K562 (cell line): ENCODE results near the gene PCSK5. TPM values are rescaled to one million over a fixed set of nuclear protein-coding genes. Genes with fewer than 3 reads are reported as not detected.

Experiments
- ATAC-seq: fragments of 200-7000 bp; cut with Tn5 transposase; 3 replicates; pipeline ENCODE4 v1.9.1; 2020; ENCODE audit warnings: moderate library complexity
- BruUV-seq: library from RNA; stranded (reverse); fragments of 400-500 nt; replicated peaks from 2 replicates; lab custom pipeline; 2021; lab: Mats Ljungman, UMichigan
- CTCF ChIA-PET: fragments of 300-600 bp; formaldehyde crosslinking; extraction: SDS; loops from one replicate; lab custom pipeline; 2021; ENCODE audit warnings: low intra/inter-chr PET ratio; lab: Yijun Ruan, JAX
- POLR2A ChIA-PET: fragments of 300-600, 350-650 bp; sonication (Branson Sonifier 250); formaldehyde crosslinking; extraction: SDS; loops from one replicate; lab custom pipeline; 2021; ENCODE audit warnings: antibody characterized with exemption, inconsistent platforms; lab: Yijun Ruan, JAX
- DNase-seq, 4 experiments: peaks; one replicate each; pipeline versions ENCODE4 v3.0.0 to v3.0.0-alpha.2; 2011 to 2018; ENCODE audit warnings: low spot score in 3 of 4, mixed read lengths in 3 of 4; ENCODE audit errors: extremely low read depth in 1 of 4
- FAIRE-seq: peaks from 2 replicates; lab custom pipeline; 2011; peaks lifted over from hg19 to GRCh38; lab: Jason Lieb, UNC
- H2AFZ ChIP-seq: 2 replicates; pipeline ENCODE4 v1.6.0; 2011; ENCODE audit warnings: low read depth, low read length, control low read depth, inconsistent platforms
- H3K27ac ChIP-seq: fragments of 200-600 bp; 3 replicates; pipeline ENCODE4 v1.8.0; 2011; ENCODE audit warnings: low read depth, mild to moderate bottlenecking, control low read depth, inconsistent platforms, low read length, moderate library complexity, mixed read lengths; ENCODE audit errors: extremely low read depth
- H3K27me3 ChIP-seq, 2 experiments: fragments of 300-600 bp in 1 of 2; 2 replicates in 1 of 2; 3 replicates in 1 of 2; pipeline versions ENCODE4 v1.6.0 to v1.8.0; 2011; ENCODE audit warnings: inconsistent platforms in 2 of 2, low read length in 2 of 2, mild to moderate bottlenecking in 1 of 2, mixed read lengths in 1 of 2, moderate library complexity in 1 of 2; ENCODE audit not compliant: control insufficient read depth in 2 of 2, insufficient read depth in 2 of 2
- H3K36me3 ChIP-seq: fragments of 300-600 bp; 3 replicates; pipeline ENCODE4 v1.8.0; 2011; ENCODE audit warnings: mild to moderate bottlenecking, low read length, inconsistent platforms; ENCODE audit not compliant: control insufficient read depth, insufficient read depth
- H3K4me1 ChIP-seq, 2 experiments: fragments of 200-600 bp in 1 of 2; replicated peaks in 1 of 2; 2 replicates in 1 of 2; 3 replicates in 1 of 2; pipeline versions ENCODE4 v1.5.1 to v1.8.0; 2011; ENCODE audit warnings: inconsistent platforms in 2 of 2, low read length in 2 of 2, mild to moderate bottlenecking in 1 of 2, mixed read lengths in 1 of 2, moderate library complexity in 1 of 2; ENCODE audit not compliant: control insufficient read depth in 2 of 2, insufficient read depth in 2 of 2
- H3K4me2 ChIP-seq: 2 replicates; pipeline ENCODE4 v1.6.1; 2011; ENCODE audit warnings: low read length, control low read depth, inconsistent platforms, mixed read lengths; ENCODE audit not compliant: insufficient read depth
- H3K4me3 ChIP-seq: fragments of 200-600 bp; sonication (generic), shearing (Covaris generic); 2 replicates; pipeline ENCODE4 v1.5.1; 2016; ENCODE audit warnings: control low read depth, inconsistent platforms
- H3K79me2 ChIP-seq: fragments of 200-600 bp; 3 replicates; pipeline ENCODE4 v1.8.0; 2011; ENCODE audit warnings: low read length, inconsistent platforms; ENCODE audit not compliant: control insufficient read depth, insufficient read depth
- H3K9ac ChIP-seq, 2 experiments: 2 replicates each; pipeline versions ENCODE4 v1.6.0 to v1.6.1; 2011; ENCODE audit warnings: low read depth in 2 of 2, low read length in 2 of 2, control low read depth in 1 of 2, inconsistent platforms in 1 of 2, mild to moderate bottlenecking in 1 of 2, mixed read lengths in 1 of 2; ENCODE audit not compliant: insufficient read depth in 1 of 2
- H3K9me1 ChIP-seq: one replicate; pipeline ENCODE4 v1.6.0; 2011; ENCODE audit warnings: inconsistent platforms, mild to moderate bottlenecking, low read length, moderate library complexity; ENCODE audit not compliant: control insufficient read depth, insufficient read depth
- H3K9me3 ChIP-seq: replicated peaks from 2 replicates; pipeline ENCODE4 v1.5.1; 2011; ENCODE audit warnings: low read depth, low read length, inconsistent platforms; ENCODE audit not compliant: control insufficient read depth, insufficient read depth
- H4K20me1 ChIP-seq: replicated peaks from 2 replicates; pipeline ENCODE4 v1.6.1; 2011; ENCODE audit warnings: low read length, inconsistent platforms, mixed read lengths; ENCODE audit not compliant: control insufficient read depth, insufficient read depth
- FOXP1 ChIP-seq: sonication (generic); formaldehyde crosslinking; IDR thresholded peaks from 2 replicates; pipeline ENCODE4 v1.8.0; 2022; ENCODE audit warnings: mild to moderate bottlenecking, missing genetic modification reagents
- GTF2E2 ChIP-seq: fragments of 200-800 bp; sonication (Bioruptor generic); IDR thresholded peaks from 2 replicates; pipeline ENCODE4 v1.6.1; 2016; ENCODE audit warnings: missing genetic modification characterization, missing compliant biosample characterization
- HDAC1 ChIP-seq, 2 experiments: fragments of 450-650 bp; IDR thresholded peaks; 2 replicates each; pipeline ENCODE4 v1.6.1; 2016 to 2017; ENCODE audit warnings: inconsistent platforms in 1 of 2, mild to moderate bottlenecking in 1 of 2, moderate library complexity in 1 of 2
- HDAC2 ChIP-seq: fragments of 450-650 bp; IDR thresholded peaks from 2 replicates; pipeline ENCODE4 v1.6.1; 2016; ENCODE audit warnings: mild to moderate bottlenecking
- HDAC8 ChIP-seq: fragments of 450-650 bp; IDR thresholded peaks from 2 replicates; pipeline ENCODE4 v1.6.1; 2016; ENCODE audit warnings: mild to moderate bottlenecking, missing genetic modification characterization, moderate library complexity, missing compliant biosample characterization
- IRF2 ChIP-seq: sonication (generic); formaldehyde crosslinking; IDR thresholded peaks from 2 replicates; pipeline ENCODE4 v1.8.1; 2022; ENCODE audit warnings: mild to moderate bottlenecking, missing genetic modification reagents
- MTA3 ChIP-seq: fragments of 450-650 bp; formaldehyde crosslinking; IDR thresholded peaks from 2 replicates; pipeline ENCODE4 v1.6.1; 2017; ENCODE audit warnings: mild to moderate bottlenecking, borderline replicate concordance
- NFXL1 ChIP-seq: fragments of 450-650 bp; formaldehyde crosslinking; IDR thresholded peaks from 2 replicates; pipeline ENCODE4 v1.4.0; 2021; ENCODE audit warnings: mild to moderate bottlenecking
- PHB2 ChIP-seq: fragments of 450-650 bp; IDR thresholded peaks from 2 replicates; pipeline ENCODE4 v1.6.1; 2017; ENCODE audit warnings: low read depth
- PHF8 ChIP-seq: fragments of 200-600 bp; sonication (generic); IDR thresholded peaks from 2 replicates; pipeline ENCODE4 v1.6.1; 2012; ENCODE audit warnings: mixed run types, mild to moderate bottlenecking, inconsistent platforms, low read length, moderate library complexity, borderline replicate concordance
- RBFOX2 ChIP-seq: fragments of 200-400 bp; formaldehyde crosslinking; IDR thresholded peaks from 2 replicates; pipeline ENCODE4 v1.6.1; 2017; ENCODE audit warnings: low read depth, mild to moderate bottlenecking, low read length, moderate library complexity
- SMAD4 ChIP-seq: fragments of 250-450 bp; sonication (Bioruptor Pico); conservative IDR thresholded peaks from 2 replicates; pipeline ENCODE4 v1.8.0; 2021; ENCODE audit warnings: inconsistent platforms, mild to moderate bottlenecking, moderate library complexity
- SPI1 ChIP-seq: IDR thresholded peaks from 2 replicates; pipeline ENCODE4 v1.6.1; 2011; ENCODE audit warnings: low read depth, low read length, control low read depth, borderline replicate concordance
- TAF7 ChIP-seq: fragments of 450-650 bp; IDR thresholded peaks from 2 replicates; pipeline ENCODE4 v1.6.1; 2016; ENCODE audit warnings: missing genetic modification characterization, missing compliant biosample characterization
- WHSC1 ChIP-seq: IDR thresholded peaks from one replicate; pipeline ENCODE4 v1.6.1; 2012; ENCODE audit warnings: low read length, control low read depth, inconsistent platforms
- ZFP36 ChIP-seq: fragments of 150-350 bp; IDR thresholded peaks from 2 replicates; pipeline ENCODE4 v1.6.1; 2018; ENCODE audit warnings: low read length, low read depth; ENCODE audit not compliant: partially characterized antibody
- ZNF354B ChIP-seq: fragments of 250-450 bp; sonication (Bioruptor Pico); IDR thresholded peaks from 2 replicates; pipeline ENCODE4 v1.4.0; 2020
- WGBS: fragments of 100-300 bp; shearing (Covaris generic); methylation state at CpG from one replicate; pipeline ENCODE4 v1.1.6; 2016; ENCODE audit warnings: low coverage, mixed read lengths; ENCODE audit not compliant: insufficient coverage; ENCODE audit errors: missing lambda C conversion rate; 5-methylcytosine and 5-hydroxymethylcytosine counted together
- in situ Hi-C: fragments of 300-500 bp; cut with MboI; formaldehyde crosslinking; loops from 4 replicates; pipeline ENCODE4 v1.15.0; 2018; ENCODE audit warnings: inconsistent platforms, mixed read lengths
- intact Hi-C: fragments of 100-400 bp; cut with micrococcal nuclease; formaldehyde crosslinking; loops from 2 replicates; pipeline ENCODE4 v1.14.2; 2022
- polyA plus RNA-seq, 8 experiments: library from polyadenylated mRNA; depleted of rRNA in 4 of 8; stranded (reverse) in 5 of 8; unstranded in 3 of 8; fragments of >200 nt; fragmentation: Nextera tagmentation in 2 of 8; fragmentation: Illumina TruSeq in 1 of 8; extraction: Ambion mirVana in 2 of 8; extraction: Trizol in 1 of 8; gene quantifications; 2 replicates each; pipeline versions ENCODE4 v1.2.1 to v1.2.3, GENCODE V29; 2011 to 2014; ENCODE audit warnings: inconsistent platforms in 1 of 8, missing spikeins in 1 of 8
- total RNA-seq, 7 experiments: library from RNA; depleted of rRNA in 6 of 7; stranded (reverse); fragments of >200 nt in 6 of 7; fragmentation: Illumina TruSeq in 2 of 7; extraction: Trizol in 2 of 7; gene quantifications; 2 replicates each; pipeline versions ENCODE4 v1.2.1 to v1.2.3, GENCODE V29; 2011 to 2021; ENCODE audit warnings: low replicate concordance in 1 of 7
- TF ChIP-seq, protein P1 (sequence below): fragments of 250-450 bp; sonication (Bioruptor Pico); IDR thresholded peaks from 2 replicates; pipeline ENCODE4 v1.9.0; 2021; ENCODE audit warnings: mild to moderate bottlenecking
- TF ChIP-seq, protein P2 (sequence below), 3 experiments: IDR thresholded peaks in 2 of 3; conservative IDR thresholded peaks in 1 of 3; 2 replicates each; pipeline ENCODE4 v1.5.1; 2011 to 2012; ENCODE audit warnings: low read length in 3 of 3, mild to moderate bottlenecking in 3 of 3, control low read depth in 2 of 3, improper control_type of control experiment in 1 of 3, inconsistent platforms in 1 of 3, low read depth in 1 of 3, mixed read lengths in 1 of 3, moderate library complexity in 1 of 3; ENCODE audit not compliant: insufficient read depth in 2 of 3
- TF ChIP-seq, protein P3 (sequence below), 2 experiments: fragments of 450-650 bp in 1 of 2; sonication (generic) in 1 of 2; formaldehyde crosslinking in 1 of 2; IDR thresholded peaks in 1 of 2; conservative IDR thresholded peaks in 1 of 2; 2 replicates each; pipeline versions ENCODE4 v1.6.1 to v1.8.1; 2016 to 2023; ENCODE audit warnings: mild to moderate bottlenecking in 2 of 2, moderate library complexity in 2 of 2, inconsistent platforms in 1 of 2, missing genetic modification reagents in 1 of 2

Gene PCSK5
- total and polyA plus RNA-seq, 9 of the 15 experiments (the other 6 are each of a cell fraction or from before 2014, with no cell fraction given), result not detected

DNA sequence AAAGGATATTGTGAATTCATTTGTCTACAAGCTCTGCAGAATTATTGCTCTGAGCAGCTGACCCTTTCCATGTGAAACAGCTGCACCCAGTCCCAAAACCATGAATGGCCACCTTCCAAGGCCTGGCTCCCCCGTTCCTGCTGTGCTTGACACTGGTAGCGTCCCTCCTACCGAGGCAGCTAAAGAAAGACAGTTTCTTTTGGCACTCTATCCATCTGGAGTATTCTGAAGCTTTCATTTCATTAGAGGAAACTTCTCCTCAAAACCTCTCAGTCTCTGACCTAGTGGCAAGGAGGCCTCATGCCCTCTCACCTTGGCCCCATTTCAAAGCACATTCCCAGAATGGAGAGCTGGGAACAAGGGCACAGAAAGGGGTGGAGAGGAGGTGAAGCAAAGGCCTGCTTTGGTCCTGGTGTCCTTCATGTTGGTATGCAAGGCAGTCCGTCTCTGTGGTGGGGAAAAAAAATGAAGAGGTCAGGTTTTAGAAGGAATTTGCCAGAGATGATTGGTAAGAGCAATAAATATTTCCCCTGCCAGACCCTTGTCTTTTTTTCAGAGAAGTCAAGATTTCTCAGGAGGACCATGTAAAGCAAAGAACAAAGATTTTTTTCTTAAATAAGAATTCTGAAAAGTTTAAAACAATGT, 271.7 kb downstream of the PCSK5 start:
- Histone ChIP-seq H3K9me3 (no peaks in the 10 kb centered on the region), H3K27ac (no peak overlapping the region), H2AFZ (no peak overlapping the region), H3K27me3 (peaks cover 0 to 7% of the 10 kb centered on the region in 2 experiments; a peak in 1 of 5 replicates), H3K36me3 (no peaks in the 10 kb centered on the region), H4K20me1 (no peaks in the 10 kb centered on the region)
- CTCF ChIA-PET, result no interaction called here
- ATAC-seq, result no peak
- DNase-seq, result no peak
- WGBS, result 0% methylated on average over 4 of the region's 4 CpGs
- BruUV-seq, result no TSS peak
- intact Hi-C loops (no loop called here), in situ Hi-C loops (no loop called here)
- no peak for FAIRE-seq
- no peak for TF ChIP-seq ZFP36
- no peak for TF ChIP-seq HDAC1 (IDR thresholded peaks at IDR 0.05)
- no peak for TF ChIP-seq ZNF354B (CRISPR knock-in tag)
- no peak for TF ChIP-seq PHB2
- no peak for TF ChIP-seq HDAC8
- no peak for TF ChIP-seq HDAC2
- no peak for TF ChIP-seq IRF2 (CRISPR knock-in tag)
- TF ChIP-seq TAF7, result no peak
- TF ChIP-seq PHF8, result no peak
- TF ChIP-seq, protein P1, sequence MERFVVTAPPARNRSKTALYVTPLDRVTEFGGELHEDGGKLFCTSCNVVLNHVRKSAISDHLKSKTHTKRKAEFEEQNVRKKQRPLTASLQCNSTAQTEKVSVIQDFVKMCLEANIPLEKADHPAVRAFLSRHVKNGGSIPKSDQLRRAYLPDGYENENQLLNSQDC, result no peak
- TF ChIP-seq MTA3, result no peak
- no peak for TF ChIP-seq WHSC1
- TF ChIP-seq RBFOX2, result no peak
- TF ChIP-seq, protein P2, sequence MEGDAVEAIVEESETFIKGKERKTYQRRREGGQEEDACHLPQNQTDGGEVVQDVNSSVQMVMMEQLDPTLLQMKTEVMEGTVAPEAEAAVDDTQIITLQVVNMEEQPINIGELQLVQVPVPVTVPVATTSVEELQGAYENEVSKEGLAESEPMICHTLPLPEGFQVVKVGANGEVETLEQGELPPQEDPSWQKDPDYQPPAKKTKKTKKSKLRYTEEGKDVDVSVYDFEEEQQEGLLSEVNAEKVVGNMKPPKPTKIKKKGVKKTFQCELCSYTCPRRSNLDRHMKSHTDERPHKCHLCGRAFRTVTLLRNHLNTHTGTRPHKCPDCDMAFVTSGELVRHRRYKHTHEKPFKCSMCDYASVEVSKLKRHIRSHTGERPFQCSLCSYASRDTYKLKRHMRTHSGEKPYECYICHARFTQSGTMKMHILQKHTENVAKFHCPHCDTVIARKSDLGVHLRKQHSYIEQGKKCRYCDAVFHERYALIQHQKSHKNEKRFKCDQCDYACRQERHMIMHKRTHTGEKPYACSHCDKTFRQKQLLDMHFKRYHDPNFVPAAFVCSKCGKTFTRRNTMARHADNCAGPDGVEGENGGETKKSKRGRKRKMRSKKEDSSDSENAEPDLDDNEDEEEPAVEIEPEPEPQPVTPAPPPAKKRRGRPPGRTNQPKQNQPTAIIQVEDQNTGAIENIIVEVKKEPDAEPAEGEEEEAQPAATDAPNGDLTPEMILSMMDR (IDR thresholded peaks at IDR 0.05 in 2 of 3, conservative IDR thresholded peaks at IDR 0.05 in 1 of 3; ENCODE audit: insufficient read depth in 2 of 3, low read depth in 1 of 3, low read length in 3 of 3), result no peak
- TF ChIP-seq SPI1, result no peak
- no peak for TF ChIP-seq GTF2E2 (tag)
- no peak for TF ChIP-seq SMAD4
- no peak for TF ChIP-seq NFXL1
- TF ChIP-seq, protein P3, sequence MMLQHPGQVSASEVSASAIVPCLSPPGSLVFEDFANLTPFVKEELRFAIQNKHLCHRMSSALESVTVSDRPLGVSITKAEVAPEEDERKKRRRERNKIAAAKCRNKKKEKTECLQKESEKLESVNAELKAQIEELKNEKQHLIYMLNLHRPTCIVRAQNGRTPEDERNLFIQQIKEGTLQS (IDR thresholded peaks at IDR 0.05), result no peak
- TF ChIP-seq, protein P3 (CRISPR knock-in tag; conservative IDR thresholded peaks at IDR 0.05), result no peak
- no peak for TF ChIP-seq FOXP1 (CRISPR knock-in tag)
- TF ChIP-seq, all 486 proteins: peak for 0
- Histone ChIP-seq H3K9ac (no peak overlapping the region), H3K4me2 (no peak overlapping the region), H3K79me2 (no peaks in the 10 kb centered on the region), H3K9me1 (no peaks in the 10 kb centered on the region), H3K4me1 (no peaks in the 10 kb centered on the region), H3K4me3 (no peak overlapping the region)
- POLR2A ChIA-PET, result no interaction called here
